PFSK-1 (cell line): Measurements from ENCODE around the gene UMPS.

Source experiments
- FOXP2 ChIP-seq: optimal IDR thresholded peaks from 2 replicates; pipeline ENCODE3; 2011; ENCODE audit warnings: borderline replicate concordance, control low read depth, inconsistent platforms; ENCODE audit not compliant: insufficient read depth; ENCODE audit errors: extremely low read length, extremely low read depth
- POLR2AphosphoS5 ChIP-seq: IDR thresholded peaks from 2 replicates; pipeline ENCODE4 v1.6.1; 2012; ENCODE audit warnings: low read depth, mild to moderate bottlenecking, control low read depth, low read length, moderate library complexity
- SIN3A ChIP-seq: IDR thresholded peaks from 2 replicates; pipeline ENCODE4 v1.6.1; 2012; ENCODE audit warnings: mild to moderate bottlenecking, low read length, moderate library complexity, borderline replicate concordance; ENCODE audit not compliant: insufficient read depth
- TAF1 ChIP-seq: IDR thresholded peaks from 2 replicates; pipeline ENCODE4 v1.6.1; 2012; ENCODE audit warnings: low read length, control low read depth, borderline replicate concordance; ENCODE audit not compliant: insufficient read depth
- TF ChIP-seq, protein P1 (sequence below), 2 experiments: IDR thresholded peaks; 2 replicates each; pipeline versions ENCODE4 v1.6.1 to v1.8.0; 2011 to 2012; ENCODE audit warnings: low read depth in 2 of 2, low read length in 2 of 2, control low read depth in 1 of 2, inconsistent platforms in 1 of 2, mild to moderate bottlenecking in 1 of 2, moderate library complexity in 1 of 2; ENCODE audit not compliant: insufficient read depth in 1 of 2

The UMPS gene

DNA sequence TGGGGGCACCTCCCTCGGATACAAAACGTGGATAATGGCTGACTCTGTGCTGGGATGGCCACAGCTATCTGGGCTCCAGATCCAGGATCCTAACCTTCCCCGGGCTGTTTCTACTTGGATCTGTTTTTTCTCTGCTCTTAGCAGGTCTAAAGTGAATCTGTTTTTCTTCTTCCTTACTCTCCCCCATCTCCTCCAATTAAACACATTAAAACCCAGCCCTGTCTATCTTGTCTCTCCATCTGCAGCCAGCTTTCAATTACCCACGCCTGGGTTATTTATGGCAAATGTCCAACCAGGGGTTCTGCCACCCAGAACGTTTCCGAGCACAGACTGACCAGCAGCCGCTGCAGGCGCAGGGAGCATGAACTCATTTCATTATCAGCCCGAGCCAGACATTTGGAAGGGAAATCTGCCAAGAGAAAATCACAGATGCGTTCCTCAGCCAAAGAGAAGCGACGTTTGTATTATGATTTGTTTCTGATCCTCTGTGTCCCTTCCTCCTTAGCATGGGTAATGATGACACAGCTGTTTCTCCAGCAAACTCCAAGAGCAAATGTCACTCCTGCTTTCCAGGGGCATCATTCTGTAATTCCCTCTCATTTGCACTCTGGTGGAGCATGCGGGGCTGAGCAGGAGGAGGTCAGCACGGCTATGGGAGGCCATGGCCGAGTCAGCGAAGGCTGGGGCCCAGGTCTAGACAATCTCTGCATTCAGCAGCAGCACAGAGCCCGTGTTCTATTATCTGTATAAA, 42.0 kb downstream of the UMPS start:
- TF ChIP-seq FOXP2 (no peak), TAF1 (no peak), SIN3A (peak; percentile 74; the same call in 1 of the 2 replicates), POLR2AphosphoS5 (peak; percentile 62)
- TF ChIP-seq, protein P1, sequence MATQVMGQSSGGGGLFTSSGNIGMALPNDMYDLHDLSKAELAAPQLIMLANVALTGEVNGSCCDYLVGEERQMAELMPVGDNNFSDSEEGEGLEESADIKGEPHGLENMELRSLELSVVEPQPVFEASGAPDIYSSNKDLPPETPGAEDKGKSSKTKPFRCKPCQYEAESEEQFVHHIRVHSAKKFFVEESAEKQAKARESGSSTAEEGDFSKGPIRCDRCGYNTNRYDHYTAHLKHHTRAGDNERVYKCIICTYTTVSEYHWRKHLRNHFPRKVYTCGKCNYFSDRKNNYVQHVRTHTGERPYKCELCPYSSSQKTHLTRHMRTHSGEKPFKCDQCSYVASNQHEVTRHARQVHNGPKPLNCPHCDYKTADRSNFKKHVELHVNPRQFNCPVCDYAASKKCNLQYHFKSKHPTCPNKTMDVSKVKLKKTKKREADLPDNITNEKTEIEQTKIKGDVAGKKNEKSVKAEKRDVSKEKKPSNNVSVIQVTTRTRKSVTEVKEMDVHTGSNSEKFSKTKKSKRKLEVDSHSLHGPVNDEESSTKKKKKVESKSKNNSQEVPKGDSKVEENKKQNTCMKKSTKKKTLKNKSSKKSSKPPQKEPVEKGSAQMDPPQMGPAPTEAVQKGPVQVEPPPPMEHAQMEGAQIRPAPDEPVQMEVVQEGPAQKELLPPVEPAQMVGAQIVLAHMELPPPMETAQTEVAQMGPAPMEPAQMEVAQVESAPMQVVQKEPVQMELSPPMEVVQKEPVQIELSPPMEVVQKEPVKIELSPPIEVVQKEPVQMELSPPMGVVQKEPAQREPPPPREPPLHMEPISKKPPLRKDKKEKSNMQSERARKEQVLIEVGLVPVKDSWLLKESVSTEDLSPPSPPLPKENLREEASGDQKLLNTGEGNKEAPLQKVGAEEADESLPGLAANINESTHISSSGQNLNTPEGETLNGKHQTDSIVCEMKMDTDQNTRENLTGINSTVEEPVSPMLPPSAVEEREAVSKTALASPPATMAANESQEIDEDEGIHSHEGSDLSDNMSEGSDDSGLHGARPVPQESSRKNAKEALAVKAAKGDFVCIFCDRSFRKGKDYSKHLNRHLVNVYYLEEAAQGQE (IDR thresholded peaks at IDR 0.05; ENCODE audit: insufficient read depth in 1 of 2, low read depth in 2 of 2, low read length in 2 of 2), result peak in 1 of 2 experiments; percentile 74; a peak in 1 of 4 replicates

DNA sequence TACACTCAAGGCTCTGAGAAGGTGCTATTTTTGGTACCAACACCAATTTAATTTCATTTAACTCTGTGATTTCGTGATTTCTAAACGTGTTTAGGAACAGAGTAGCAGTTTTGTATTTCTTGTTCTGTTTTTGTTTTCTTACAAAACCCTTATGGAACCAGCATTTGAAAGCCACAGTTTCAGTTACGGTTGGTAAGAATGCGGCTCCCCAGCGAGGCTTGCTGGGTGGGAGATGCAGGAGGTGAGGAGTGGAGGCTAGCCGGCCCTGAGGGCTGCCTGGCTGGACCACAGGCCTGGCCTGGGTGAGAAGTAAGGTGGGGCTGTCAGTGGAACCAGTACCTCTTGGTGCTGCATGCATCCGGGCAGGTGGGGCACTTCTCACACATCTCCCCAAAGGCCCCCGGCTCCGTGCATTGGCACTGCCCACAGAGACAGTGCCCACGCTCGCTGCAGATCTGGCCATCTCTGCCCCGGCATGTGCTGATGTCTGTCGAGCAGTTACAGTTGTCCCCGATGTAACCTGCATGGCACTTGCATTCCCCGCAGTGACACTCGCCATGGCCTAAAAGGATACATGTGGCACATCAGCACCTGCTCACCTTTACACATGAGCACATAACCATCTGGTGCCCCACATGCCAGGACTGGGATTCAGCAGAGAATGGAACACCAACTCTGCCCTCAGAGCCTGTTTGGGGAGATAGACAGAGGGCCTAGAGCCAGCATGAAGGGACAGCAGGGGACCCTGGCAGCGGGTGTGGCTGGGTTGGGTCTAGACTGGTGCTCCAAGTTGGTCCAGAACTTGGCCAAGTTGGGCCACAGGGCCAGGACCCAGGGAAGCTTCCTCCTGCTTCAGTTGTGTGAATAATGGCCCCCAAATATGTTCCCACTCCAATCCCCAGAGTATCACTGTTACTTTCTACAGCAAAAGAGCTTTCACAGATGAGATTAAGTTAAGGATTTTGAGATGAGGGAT, 43.4 kb downstream of the UMPS start:
- TF ChIP-seq, protein P1 (IDR thresholded peaks at IDR 0.05; ENCODE audit: insufficient read depth in 1 of 2, low read depth in 2 of 2, low read length in 2 of 2), result no peak
- TF ChIP-seq POLR2AphosphoS5 (no peak), TAF1 (no peak), SIN3A (no peak), FOXP2 (no peak)

DNA sequence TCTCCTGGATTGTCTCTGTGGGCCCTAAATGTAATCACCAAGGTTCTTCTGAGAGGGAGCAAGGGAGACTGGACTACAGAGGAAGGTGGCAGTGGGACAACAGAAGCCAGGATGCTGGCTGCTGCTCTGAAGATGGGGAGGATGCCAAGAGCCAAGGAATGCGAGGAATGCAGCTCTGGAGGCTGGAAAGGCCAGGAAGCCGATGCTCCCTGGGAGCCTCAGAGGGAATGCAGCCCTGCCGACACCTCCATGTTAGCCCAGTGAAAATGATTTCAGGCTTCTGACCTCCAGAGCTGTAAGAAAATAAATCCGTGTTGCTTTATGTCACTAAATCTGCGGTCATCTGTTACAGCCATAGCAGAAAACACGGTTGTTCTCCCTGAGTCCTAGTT, 44.1 kb downstream of the UMPS start:
- no peak for TF ChIP-seq TAF1
- no peak for TF ChIP-seq FOXP2
- TF ChIP-seq SIN3A, result no peak
- TF ChIP-seq, protein P1 (IDR thresholded peaks at IDR 0.05; ENCODE audit: insufficient read depth in 1 of 2, low read depth in 2 of 2, low read length in 2 of 2), result no peak
- TF ChIP-seq POLR2AphosphoS5, result no peak

DNA sequence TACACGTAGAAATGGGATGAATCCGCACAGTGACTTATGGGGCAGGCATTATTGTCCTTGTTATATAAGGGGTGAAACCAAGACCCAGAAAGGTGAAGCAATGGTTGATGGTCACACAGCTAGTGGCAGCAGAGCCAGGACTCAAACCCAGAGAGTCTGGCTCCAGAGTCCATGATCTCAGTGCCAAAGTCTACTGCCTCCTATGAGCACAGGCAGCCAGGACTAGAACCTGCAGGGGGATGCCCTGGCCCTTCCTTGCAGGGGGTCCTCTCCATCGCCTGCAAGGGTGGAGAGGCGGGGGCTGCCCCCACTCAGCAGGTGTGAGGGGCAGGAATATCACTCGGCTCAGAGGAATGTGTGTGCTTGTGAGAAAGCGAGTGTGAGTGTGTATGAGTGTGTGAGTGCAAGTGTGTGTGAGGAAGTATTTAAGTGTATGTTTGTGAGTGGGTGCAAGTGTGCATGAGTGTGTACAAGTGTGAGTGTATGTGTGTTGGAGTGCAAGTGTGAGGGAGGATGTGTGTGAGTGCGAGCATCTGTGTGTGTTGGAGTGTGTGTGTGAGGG, 44.7 kb downstream of the UMPS start:
- no peak for TF ChIP-seq TAF1
- TF ChIP-seq SIN3A, result no peak
- no peak for TF ChIP-seq POLR2AphosphoS5
- no peak for TF ChIP-seq FOXP2
- TF ChIP-seq, protein P1 (IDR thresholded peaks at IDR 0.05; ENCODE audit: insufficient read depth in 1 of 2, low read depth in 2 of 2, low read length in 2 of 2), result no peak
